NT2/D1 (cell line): ENCODE data around the gene OPN1MW3.

ENCODE experiments used
- SUZ12 ChIP-seq: IDR thresholded peaks from 2 replicates; pipeline ENCODE4 v1.6.1; 2011; ENCODE audit not compliant: insufficient read length, insufficient read depth; ENCODE audit errors: extremely low read depth
- ZNF274 ChIP-seq: IDR thresholded peaks from 2 replicates; pipeline ENCODE4 v1.6.1; 2011; ENCODE audit warnings: mild to moderate bottlenecking, low read depth, low read length

- TF ChIP-seq SUZ12 (no peak), ZNF274 (no peak)
Observed at GRCh38 chrX:154317391-154317995, 60.1 kb downstream of the OPN1MW3 start.
